TTC549 (cell line): ENCODE results near the gene ITFG1.
"Not testable (repeated sequence)": the region's sequence is repeated elsewhere in the genome, so short reads cannot be mapped to it uniquely, and the experiment has no call there.

Experiments
- FAIRE-seq: peaks from 2 replicates; lab custom pipeline; 2012; peaks lifted over from hg19 to GRCh38; lab: Jason Lieb, UNC

Gene ITFG1

GRCh38 chr16:47413041-47413440 lies 47.8 kb downstream of the ITFG1 start:
- no peak for FAIRE-seq

GRCh38 chr16:47408491-47408890 lies 52.4 kb downstream of the ITFG1 start:
- FAIRE-seq, result no peak

GRCh38 chr16:47395733-47396498 lies 64.9 kb downstream of the ITFG1 start:
- FAIRE-seq, result no peak

- FAIRE-seq, result no peak
Measured at GRCh38 chr16:47392081-47392480, 68.8 kb downstream of the ITFG1 start.

GRCh38 chr16:47388705-47389104 lies 72.2 kb downstream of the ITFG1 start:
- FAIRE-seq, result no peak

GRCh38 chr16:47387026-47387734 lies 73.7 kb downstream of the ITFG1 start:
- FAIRE-seq, result no peak

- no peak for FAIRE-seq
Measured at GRCh38 chr16:47386201-47386718, 74.6 kb downstream of the ITFG1 start.

GRCh38 chr16:47382362-47382761 lies 78.5 kb downstream of the ITFG1 start:
- FAIRE-seq, result no peak

- FAIRE-seq, result no peak
Measured at GRCh38 chr16:47377154-47377553, 83.7 kb downstream of the ITFG1 start.

GRCh38 chr16:47375423-47375822 lies 85.4 kb downstream of the ITFG1 start:
- no peak for FAIRE-seq

GRCh38 chr16:47374629-47375028 lies 86.2 kb downstream of the ITFG1 start:
- FAIRE-seq, result no peak

- FAIRE-seq, result no peak
Measured at GRCh38 chr16:47371271-47372014, 89.4 kb downstream of the ITFG1 start.

- no peak for FAIRE-seq
Measured at GRCh38 chr16:47370536-47370935, 90.3 kb downstream of the ITFG1 start.

- no peak for FAIRE-seq
Measured at GRCh38 chr16:47366228-47366627, 94.6 kb downstream of the ITFG1 start.

- no peak for FAIRE-seq
Measured at GRCh38 chr16:47363761-47364160, 97.1 kb downstream of the ITFG1 start.

- FAIRE-seq, result no peak
Measured at GRCh38 chr16:47359478-47359877, 101.4 kb downstream of the ITFG1 start.

GRCh38 chr16:47358816-47359215 lies 102.0 kb downstream of the ITFG1 start:
- FAIRE-seq, result no peak

GRCh38 chr16:47349029-47349428 lies 111.8 kb downstream of the ITFG1 start:
- not testable (repeated sequence) for FAIRE-seq

GRCh38 chr16:47347021-47347696 lies 113.7 kb downstream of the ITFG1 start:
- FAIRE-seq, result not testable (repeated sequence)

- FAIRE-seq, result no peak
Measured at GRCh38 chr16:47342055-47342454, 118.8 kb downstream of the ITFG1 start.

GRCh38 chr16:47330562-47330961 lies 130.3 kb downstream of the ITFG1 start:
- not testable (repeated sequence) for FAIRE-seq

GRCh38 chr16:47324309-47324708 lies 136.6 kb downstream of the ITFG1 start:
- not testable (repeated sequence) for FAIRE-seq
